Activated CD4-positive, alpha-beta T cell treated with anti-CD3 and anti-CD28 coated beads for 48 hours (primary cell): ENCODE data around the gene PCBP3.
"Not testable (repeated sequence)": the region's sequence is repeated elsewhere in the genome, so short reads cannot be mapped to it uniquely, and the experiment has no call there.

Experiments
- DNase-seq: peaks from one replicate; pipeline ENCODE4 v3.0.0-alpha.2; 2020

PCBP3 gene

GRCh38 chr21:45883090-45883489 lies 239.6 kb downstream of the PCBP3 start:
- no peak for DNase-seq

- no peak for DNase-seq
Observed at GRCh38 chr21:45885597-45885929, 242.0 kb downstream of the PCBP3 start.

- peak; percentile 62 for DNase-seq
Observed at GRCh38 chr21:45885930-45886601, 242.5 kb downstream of the PCBP3 start.

GRCh38 chr21:45886610-45887026 lies 243.1 kb downstream of the PCBP3 start:
- peak; percentile 52 for DNase-seq

- no peak for DNase-seq
Observed at GRCh38 chr21:45887120-45887611, 243.6 kb downstream of the PCBP3 start.

GRCh38 chr21:45887788-45888187 lies 244.3 kb downstream of the PCBP3 start:
- DNase-seq: no peak

GRCh38 chr21:45888386-45889009 lies 245.0 kb downstream of the PCBP3 start:
- DNase-seq: peak; percentile 30

- no peak for DNase-seq
Observed at GRCh38 chr21:45889256-45889655, 245.7 kb downstream of the PCBP3 start.

- DNase-seq: no peak
Observed at GRCh38 chr21:45889961-45890360, 246.4 kb downstream of the PCBP3 start.

GRCh38 chr21:45891388-45892155 lies 248.0 kb downstream of the PCBP3 start:
- no peak for DNase-seq

- DNase-seq: no peak
Observed at GRCh38 chr21:45892156-45892915, 248.8 kb downstream of the PCBP3 start.

- DNase-seq: no peak
Observed at GRCh38 chr21:45892916-45893739, 249.6 kb downstream of the PCBP3 start.

- DNase-seq: no peak
Observed at GRCh38 chr21:45893740-45894449, 250.4 kb downstream of the PCBP3 start.

- no peak for DNase-seq
Observed at GRCh38 chr21:45894450-45894825, 250.9 kb downstream of the PCBP3 start.

- no peak for DNase-seq
Observed at GRCh38 chr21:45894906-45895777, 251.6 kb downstream of the PCBP3 start.

- no peak for DNase-seq
Observed at GRCh38 chr21:45895778-45896370, 252.3 kb downstream of the PCBP3 start.

GRCh38 chr21:45896431-45896830 lies 252.9 kb downstream of the PCBP3 start:
- not testable (repeated sequence) for DNase-seq

GRCh38 chr21:45897191-45898027 lies 253.9 kb downstream of the PCBP3 start:
- no peak for DNase-seq

GRCh38 chr21:45898028-45898350 lies 254.5 kb downstream of the PCBP3 start:
- DNase-seq: no peak
